Astrocyte of the cerebellum (primary cell): ENCODE data around the gene ZNF441.
"Not testable (repeated sequence)": the region's sequence is repeated elsewhere in the genome, so short reads cannot be mapped to it uniquely, and the experiment has no call there.

Experiments used
- DNase-seq: peaks from one replicate; pipeline ENCODE4 v3.0.0-alpha.2; 2011; ENCODE audit warnings: low read depth
- H3K4me3 ChIP-seq: 2 replicates; pipeline ENCODE4 v1.5.1; 2011; ENCODE audit warnings: mild to moderate bottlenecking, low read depth, low read length, moderate library complexity
- CTCF ChIP-seq: IDR thresholded peaks from 2 replicates; pipeline ENCODE4 v1.5.1; 2012; ENCODE audit warnings: low read length, low read depth, moderate library complexity, mild to moderate bottlenecking; ENCODE audit errors: missing control alignments
- in situ Hi-C: cut with HindIII; loops from 2 replicates; pipeline ENCODE4 v1.10.0; 2017; ENCODE audit warnings: low sequenced_read_pairs

The ZNF441 gene

GRCh38 chr19:11754663-11755062, 12.1 kb upstream of the ZNF441 start:
- TF ChIP-seq CTCF: no peak
- in situ Hi-C loops: no loop called here
- no peak for DNase-seq
- H3K4me3 ChIP-seq: no peak overlapping the region

GRCh38 chr19:11756965-11757364, 9.8 kb upstream of the ZNF441 start:
- no peak for DNase-seq
- no peak overlapping the region for H3K4me3 ChIP-seq
- in situ Hi-C loops: no loop called here
- TF ChIP-seq CTCF: no peak

- in situ Hi-C loops: no loop called here
- H3K4me3 ChIP-seq: no peak overlapping the region
- DNase-seq: no peak
- TF ChIP-seq CTCF: no peak
These were observed 7.0 kb upstream of the ZNF441 start for GRCh38 chr19:11759805-11760204.

GRCh38 chr19:11763117-11763516, 3.7 kb upstream of the ZNF441 start:
- DNase-seq: no peak
- no peak overlapping the region for H3K4me3 ChIP-seq
- TF ChIP-seq CTCF: no peak
- in situ Hi-C loops: no loop called here

- H3K4me3 ChIP-seq: no peak overlapping the region
- in situ Hi-C loops: no loop called here
- TF ChIP-seq CTCF: no peak
- no peak for DNase-seq
These were observed 3.2 kb upstream of the ZNF441 start for GRCh38 chr19:11763611-11764010.

- TF ChIP-seq CTCF: no peak
- H3K4me3 ChIP-seq: peak overlapping the region; percentile 68
- in situ Hi-C loops: no loop called here
- DNase-seq: no peak
These were observed 883 bp downstream of the ZNF441 start for GRCh38 chr19:11767633-11768133.

- TF ChIP-seq CTCF: no peak
- no peak overlapping the region for H3K4me3 ChIP-seq
- in situ Hi-C loops: no loop called here
- no peak for DNase-seq
These were observed 3.2 kb downstream of the ZNF441 start for GRCh38 chr19:11769995-11770394.

- DNase-seq, in situ Hi-C loops, H3K4me3 ChIP-seq: not testable (repeated sequence)
These were observed 4.7 kb downstream of the ZNF441 start for GRCh38 chr19:11771520-11771919.

- in situ Hi-C loops, DNase-seq, H3K4me3 ChIP-seq: not testable (repeated sequence)
These were observed 9.9 kb downstream of the ZNF441 start for GRCh38 chr19:11776669-11777068.
